ENCODE data around the gene TGFB1. TPM values are rescaled to one million over a fixed set of nuclear protein-coding genes. Genes with fewer than 3 reads are reported as not detected.

The TGFB1 gene
- total RNA-seq, 1 experiment from 2014 or later, result 10.4 TPM

DNA sequence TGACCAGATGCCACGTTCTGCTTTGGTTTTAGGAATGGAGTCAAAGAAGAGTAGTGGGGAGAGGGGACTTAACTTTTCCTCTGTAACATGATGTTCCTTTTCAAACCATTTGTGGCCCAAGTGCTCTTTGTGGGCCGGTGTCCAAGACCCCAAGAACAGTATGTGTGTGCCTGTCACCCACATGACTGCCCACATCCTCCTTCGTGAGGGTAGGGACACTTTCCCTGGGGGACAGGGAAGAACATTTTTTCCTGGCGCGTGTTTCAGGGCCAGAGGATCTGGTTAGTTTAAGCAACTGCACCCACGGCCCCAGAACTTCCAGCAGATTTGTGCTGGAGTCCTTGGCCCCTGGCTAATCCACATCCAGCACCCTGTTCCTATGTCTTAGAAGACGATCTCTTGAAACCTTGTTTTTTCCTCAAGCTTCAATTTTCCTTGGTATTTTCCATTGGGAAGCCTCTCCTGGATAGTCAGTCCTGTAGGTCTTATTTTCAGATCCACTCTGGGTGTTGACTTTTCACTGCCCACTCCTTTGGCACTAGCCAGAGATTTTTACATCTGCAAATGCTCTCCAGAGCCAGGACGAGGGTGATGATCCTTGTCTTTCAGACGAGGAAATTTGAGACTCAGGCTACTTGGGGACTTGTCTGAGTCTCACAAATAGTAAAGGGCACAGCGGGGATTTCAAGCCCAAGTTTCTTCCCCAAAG lies 54.5 kb downstream of the TGFB1 start:
- no peak for ATAC-seq
- CTCF ChIA-PET, result interaction anchor here (1.4 to 1.9 kb wide), 2 partner anchors 9 to 36 kb away, joined by 4 to 7 read pairs; no protein-coding TSS in a partner anchor
- POLR2A ChIA-PET, result interaction anchor here (0.5 kb wide), 1 partner anchor 546 kb away, joined by 6 read pairs; no protein-coding TSS in a partner anchor
- Mint-ChIP-seq H3K4me3 (no peak overlapping the region), H3K27ac (peak overlapping the region; percentile 35; the same call in 1 of the 2 replicates), H3K27me3 (ENCODE audit: low read depth) (no peaks in the 10 kb centered on the region), H3K4me1 (no peaks in the 10 kb centered on the region), H3K9me3 (no peaks in the 10 kb centered on the region), H3K36me3 (peaks cover 94% of the 10 kb centered on the region)
- DNase-seq (ENCODE audit: low spot score), result no peak
- TF ChIP-seq NR2C2 (CRISPR knock-in tag; IDR thresholded peaks at IDR 0.05) (no peak), JUN (CRISPR knock-in tag; IDR thresholded peaks at IDR 0.05) (no peak), TEAD4 (CRISPR knock-in tag; IDR thresholded peaks at IDR 0.05) (no peak), JAZF1 (CRISPR knock-in tag; IDR thresholded peaks at IDR 0.05) (no peak), ZNF121 (CRISPR knock-in tag; IDR thresholded peaks at IDR 0.05) (no peak), EMX1 (CRISPR knock-in tag; IDR thresholded peaks at IDR 0.05) (no peak), KAT7 (CRISPR knock-in tag; IDR thresholded peaks at IDR 0.05; ENCODE audit: borderline replicate concordance) (no peak), SMAD3 (CRISPR knock-in tag; IDR thresholded peaks at IDR 0.05; ENCODE audit: borderline replicate concordance) (no peak)
- TF ChIP-seq, protein P1, sequence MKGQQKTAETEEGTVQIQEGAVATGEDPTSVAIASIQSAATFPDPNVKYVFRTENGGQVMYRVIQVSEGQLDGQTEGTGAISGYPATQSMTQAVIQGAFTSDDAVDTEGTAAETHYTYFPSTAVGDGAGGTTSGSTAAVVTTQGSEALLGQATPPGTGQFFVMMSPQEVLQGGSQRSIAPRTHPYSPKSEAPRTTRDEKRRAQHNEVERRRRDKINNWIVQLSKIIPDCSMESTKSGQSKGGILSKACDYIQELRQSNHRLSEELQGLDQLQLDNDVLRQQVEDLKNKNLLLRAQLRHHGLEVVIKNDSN (CRISPR knock-in tag; IDR thresholded peaks at IDR 0.05), result no peak
- TF ChIP-seq, protein P2, sequence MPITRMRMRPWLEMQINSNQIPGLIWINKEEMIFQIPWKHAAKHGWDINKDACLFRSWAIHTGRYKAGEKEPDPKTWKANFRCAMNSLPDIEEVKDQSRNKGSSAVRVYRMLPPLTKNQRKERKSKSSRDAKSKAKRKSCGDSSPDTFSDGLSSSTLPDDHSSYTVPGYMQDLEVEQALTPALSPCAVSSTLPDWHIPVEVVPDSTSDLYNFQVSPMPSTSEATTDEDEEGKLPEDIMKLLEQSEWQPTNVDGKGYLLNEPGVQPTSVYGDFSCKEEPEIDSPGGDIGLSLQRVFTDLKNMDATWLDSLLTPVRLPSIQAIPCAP (CRISPR knock-in tag; IDR thresholded peaks at IDR 0.05), result no peak
- TF ChIP-seq, protein P3, sequence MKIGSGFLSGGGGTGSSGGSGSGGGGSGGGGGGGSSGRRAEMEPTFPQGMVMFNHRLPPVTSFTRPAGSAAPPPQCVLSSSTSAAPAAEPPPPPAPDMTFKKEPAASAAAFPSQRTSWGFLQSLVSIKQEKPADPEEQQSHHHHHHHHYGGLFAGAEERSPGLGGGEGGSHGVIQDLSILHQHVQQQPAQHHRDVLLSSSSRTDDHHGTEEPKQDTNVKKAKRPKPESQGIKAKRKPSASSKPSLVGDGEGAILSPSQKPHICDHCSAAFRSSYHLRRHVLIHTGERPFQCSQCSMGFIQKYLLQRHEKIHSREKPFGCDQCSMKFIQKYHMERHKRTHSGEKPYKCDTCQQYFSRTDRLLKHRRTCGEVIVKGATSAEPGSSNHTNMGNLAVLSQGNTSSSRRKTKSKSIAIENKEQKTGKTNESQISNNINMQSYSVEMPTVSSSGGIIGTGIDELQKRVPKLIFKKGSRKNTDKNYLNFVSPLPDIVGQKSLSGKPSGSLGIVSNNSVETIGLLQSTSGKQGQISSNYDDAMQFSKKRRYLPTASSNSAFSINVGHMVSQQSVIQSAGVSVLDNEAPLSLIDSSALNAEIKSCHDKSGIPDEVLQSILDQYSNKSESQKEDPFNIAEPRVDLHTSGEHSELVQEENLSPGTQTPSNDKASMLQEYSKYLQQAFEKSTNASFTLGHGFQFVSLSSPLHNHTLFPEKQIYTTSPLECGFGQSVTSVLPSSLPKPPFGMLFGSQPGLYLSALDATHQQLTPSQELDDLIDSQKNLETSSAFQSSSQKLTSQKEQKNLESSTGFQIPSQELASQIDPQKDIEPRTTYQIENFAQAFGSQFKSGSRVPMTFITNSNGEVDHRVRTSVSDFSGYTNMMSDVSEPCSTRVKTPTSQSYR (CRISPR knock-in tag; IDR thresholded peaks at IDR 0.05), result no peak
- TF ChIP-seq, protein P4, sequence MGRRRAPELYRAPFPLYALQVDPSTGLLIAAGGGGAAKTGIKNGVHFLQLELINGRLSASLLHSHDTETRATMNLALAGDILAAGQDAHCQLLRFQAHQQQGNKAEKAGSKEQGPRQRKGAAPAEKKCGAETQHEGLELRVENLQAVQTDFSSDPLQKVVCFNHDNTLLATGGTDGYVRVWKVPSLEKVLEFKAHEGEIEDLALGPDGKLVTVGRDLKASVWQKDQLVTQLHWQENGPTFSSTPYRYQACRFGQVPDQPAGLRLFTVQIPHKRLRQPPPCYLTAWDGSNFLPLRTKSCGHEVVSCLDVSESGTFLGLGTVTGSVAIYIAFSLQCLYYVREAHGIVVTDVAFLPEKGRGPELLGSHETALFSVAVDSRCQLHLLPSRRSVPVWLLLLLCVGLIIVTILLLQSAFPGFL (CRISPR knock-in tag; IDR thresholded peaks at IDR 0.05; ENCODE audit: borderline replicate concordance), result no peak
- TF ChIP-seq, protein P5, sequence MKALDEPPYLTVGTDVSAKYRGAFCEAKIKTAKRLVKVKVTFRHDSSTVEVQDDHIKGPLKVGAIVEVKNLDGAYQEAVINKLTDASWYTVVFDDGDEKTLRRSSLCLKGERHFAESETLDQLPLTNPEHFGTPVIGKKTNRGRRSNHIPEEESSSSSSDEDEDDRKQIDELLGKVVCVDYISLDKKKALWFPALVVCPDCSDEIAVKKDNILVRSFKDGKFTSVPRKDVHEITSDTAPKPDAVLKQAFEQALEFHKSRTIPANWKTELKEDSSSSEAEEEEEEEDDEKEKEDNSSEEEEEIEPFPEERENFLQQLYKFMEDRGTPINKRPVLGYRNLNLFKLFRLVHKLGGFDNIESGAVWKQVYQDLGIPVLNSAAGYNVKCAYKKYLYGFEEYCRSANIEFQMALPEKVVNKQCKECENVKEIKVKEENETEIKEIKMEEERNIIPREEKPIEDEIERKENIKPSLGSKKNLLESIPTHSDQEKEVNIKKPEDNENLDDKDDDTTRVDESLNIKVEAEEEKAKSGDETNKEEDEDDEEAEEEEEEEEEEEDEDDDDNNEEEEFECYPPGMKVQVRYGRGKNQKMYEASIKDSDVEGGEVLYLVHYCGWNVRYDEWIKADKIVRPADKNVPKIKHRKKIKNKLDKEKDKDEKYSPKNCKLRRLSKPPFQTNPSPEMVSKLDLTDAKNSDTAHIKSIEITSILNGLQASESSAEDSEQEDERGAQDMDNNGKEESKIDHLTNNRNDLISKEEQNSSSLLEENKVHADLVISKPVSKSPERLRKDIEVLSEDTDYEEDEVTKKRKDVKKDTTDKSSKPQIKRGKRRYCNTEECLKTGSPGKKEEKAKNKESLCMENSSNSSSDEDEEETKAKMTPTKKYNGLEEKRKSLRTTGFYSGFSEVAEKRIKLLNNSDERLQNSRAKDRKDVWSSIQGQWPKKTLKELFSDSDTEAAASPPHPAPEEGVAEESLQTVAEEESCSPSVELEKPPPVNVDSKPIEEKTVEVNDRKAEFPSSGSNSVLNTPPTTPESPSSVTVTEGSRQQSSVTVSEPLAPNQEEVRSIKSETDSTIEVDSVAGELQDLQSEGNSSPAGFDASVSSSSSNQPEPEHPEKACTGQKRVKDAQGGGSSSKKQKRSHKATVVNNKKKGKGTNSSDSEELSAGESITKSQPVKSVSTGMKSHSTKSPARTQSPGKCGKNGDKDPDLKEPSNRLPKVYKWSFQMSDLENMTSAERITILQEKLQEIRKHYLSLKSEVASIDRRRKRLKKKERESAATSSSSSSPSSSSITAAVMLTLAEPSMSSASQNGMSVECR (CRISPR knock-in tag; IDR thresholded peaks at IDR 0.05; ENCODE audit: borderline replicate concordance), result no peak

DNA sequence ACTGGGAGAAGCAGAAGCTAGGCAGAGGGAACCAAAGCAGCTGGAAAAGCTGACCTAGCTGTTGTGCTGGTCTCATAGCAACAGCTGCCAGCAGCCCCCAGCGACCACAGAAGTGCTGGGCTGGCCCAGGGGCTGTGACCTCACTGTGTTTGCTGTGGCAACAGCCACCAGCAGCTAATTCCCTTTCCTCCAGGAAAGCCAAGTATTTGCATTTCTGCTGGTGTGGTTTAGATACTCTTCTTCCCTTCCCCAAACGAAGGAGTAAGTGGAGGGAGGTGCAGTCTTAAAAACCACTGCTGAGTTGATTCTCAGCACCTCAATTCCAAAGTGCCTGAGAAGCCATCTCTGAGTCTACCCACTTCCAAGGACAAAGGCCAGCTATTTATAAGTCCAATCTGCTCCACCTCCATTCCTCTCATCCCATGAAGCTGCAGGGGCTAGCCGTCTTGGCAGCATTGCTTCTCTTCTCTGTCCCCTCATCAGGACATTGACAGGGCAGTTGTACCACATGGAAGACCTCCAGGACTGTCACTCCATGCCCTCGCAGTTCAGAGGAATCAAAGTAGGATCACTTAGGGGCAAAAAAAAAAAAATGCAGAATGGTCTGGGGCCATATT lies 55.3 kb downstream of the TGFB1 start:
- ChIA-PET CTCF (interaction anchor here (1.4 to 1.9 kb wide), 2 partner anchors 10 to 35 kb away, joined by 4 to 7 read pairs; no protein-coding TSS in a partner anchor), POLR2A (no interaction called here)
- no peak for DNase-seq (ENCODE audit: low spot score)
- H3K27me3 Mint-ChIP-seq (ENCODE audit: low read depth), result no peaks in the 10 kb centered on the region
- H3K4me1 Mint-ChIP-seq, result no peaks in the 10 kb centered on the region
- no peak for TF ChIP-seq KAT7 (CRISPR knock-in tag; IDR thresholded peaks at IDR 0.05; ENCODE audit: borderline replicate concordance)
- no peak for TF ChIP-seq NR1H2 (CRISPR knock-in tag; IDR thresholded peaks at IDR 0.05)
- no peak for TF ChIP-seq ZNF232 (CRISPR knock-in tag; IDR thresholded peaks at IDR 0.05)
- no peak for TF ChIP-seq FOXP1 (CRISPR knock-in tag; IDR thresholded peaks at IDR 0.05; ENCODE audit: borderline replicate concordance)
- TF ChIP-seq ZNF416 (CRISPR knock-in tag; IDR thresholded peaks at IDR 0.05), result no peak
- TF ChIP-seq TEAD4 (CRISPR knock-in tag; IDR thresholded peaks at IDR 0.05), result no peak
- no peaks in the 10 kb centered on the region for H3K9me3 Mint-ChIP-seq
- ATAC-seq, result no peak
- H3K27ac Mint-ChIP-seq, result peak overlapping the region; percentile 78
- H3K4me3 Mint-ChIP-seq, result no peak overlapping the region
- peaks cover 94% of the 10 kb centered on the region for H3K36me3 Mint-ChIP-seq
